Stimulated activated CD8-positive, alpha-beta memory T cell treated with anti-CD3 and anti-CD28 coated beads, Interleukin-15, amount 100 ng/mL, for 4 hours (primary cell): ENCODE measurements around the gene PLEK.
"Not testable (repeated sequence)": the region's sequence is repeated elsewhere in the genome, so short reads cannot be mapped to it uniquely, and the experiment has no call there.

ENCODE experiments used
- DNase-seq, 2 donors: peaks; one replicate each; pipeline ENCODE4 v3.0.0-alpha.2; 2020; ENCODE audit warnings: low read depth in 2 of 2

Gene PLEK

DNA sequence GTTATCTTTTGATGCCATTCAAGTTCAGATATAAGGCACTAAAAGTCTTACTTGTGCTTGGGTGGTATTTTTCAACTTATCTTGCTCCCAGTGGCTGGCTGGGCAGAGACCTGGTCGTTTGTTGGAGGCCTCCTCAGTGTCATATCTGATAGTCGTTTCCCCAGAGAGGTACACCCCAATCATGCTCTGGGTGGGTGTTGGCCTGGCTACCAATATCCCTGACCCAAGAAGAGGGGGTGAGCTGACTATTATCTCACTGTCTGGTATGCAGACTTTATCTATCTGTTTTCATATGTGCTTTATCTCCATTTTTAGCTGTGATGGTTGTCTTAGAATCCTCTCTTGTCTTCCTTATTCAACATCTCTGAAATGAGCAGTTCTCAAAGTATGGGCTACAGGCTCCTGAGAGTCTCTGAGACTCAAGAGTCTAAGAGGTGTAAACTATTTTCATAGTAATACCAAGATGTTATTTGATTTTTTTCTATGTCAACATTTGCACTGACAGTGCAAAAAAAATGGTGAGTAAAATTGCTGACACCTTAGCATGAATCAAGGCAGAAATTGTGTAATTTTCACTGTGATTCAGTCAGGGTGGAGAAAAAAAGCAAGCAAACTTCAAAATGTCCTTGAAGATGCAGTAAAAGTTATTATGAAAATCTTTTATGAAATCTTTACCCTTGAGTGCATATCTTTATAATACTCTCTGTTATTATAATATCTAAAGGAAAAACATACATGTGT, 12.3 kb upstream of the PLEK start:
- no peak for DNase-seq

DNA sequence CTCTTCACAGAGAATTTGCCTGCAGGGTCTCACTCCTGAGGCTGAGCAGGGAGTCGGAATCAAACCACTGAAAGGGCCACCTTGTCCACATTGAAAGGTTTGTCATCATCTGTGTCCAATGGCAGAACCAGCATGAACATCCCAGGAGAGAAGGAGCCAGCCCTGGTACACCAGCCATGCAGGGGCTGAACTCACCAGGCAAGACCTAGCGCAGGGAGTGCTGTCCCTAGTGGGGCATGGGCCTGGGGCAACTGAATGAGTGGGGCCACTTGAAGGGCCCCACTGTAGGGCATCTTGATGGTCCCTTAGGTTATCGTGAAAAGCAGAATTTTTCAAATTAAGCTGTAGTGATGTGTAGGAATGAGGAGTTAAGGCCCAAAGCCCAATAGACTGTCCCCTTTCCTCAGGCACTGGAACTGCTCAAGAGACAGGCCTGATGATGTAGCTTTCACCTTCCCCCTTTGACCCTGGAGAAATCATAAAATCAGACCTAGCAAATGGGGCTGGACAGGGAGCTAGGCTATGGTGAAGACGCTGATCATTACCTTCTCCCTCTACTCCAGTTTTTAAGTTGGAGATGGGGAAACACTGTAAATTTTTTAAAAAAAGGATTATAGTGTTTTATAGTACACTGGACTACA, 8.4 kb upstream of the PLEK start:
- DNase-seq: no peak

DNA sequence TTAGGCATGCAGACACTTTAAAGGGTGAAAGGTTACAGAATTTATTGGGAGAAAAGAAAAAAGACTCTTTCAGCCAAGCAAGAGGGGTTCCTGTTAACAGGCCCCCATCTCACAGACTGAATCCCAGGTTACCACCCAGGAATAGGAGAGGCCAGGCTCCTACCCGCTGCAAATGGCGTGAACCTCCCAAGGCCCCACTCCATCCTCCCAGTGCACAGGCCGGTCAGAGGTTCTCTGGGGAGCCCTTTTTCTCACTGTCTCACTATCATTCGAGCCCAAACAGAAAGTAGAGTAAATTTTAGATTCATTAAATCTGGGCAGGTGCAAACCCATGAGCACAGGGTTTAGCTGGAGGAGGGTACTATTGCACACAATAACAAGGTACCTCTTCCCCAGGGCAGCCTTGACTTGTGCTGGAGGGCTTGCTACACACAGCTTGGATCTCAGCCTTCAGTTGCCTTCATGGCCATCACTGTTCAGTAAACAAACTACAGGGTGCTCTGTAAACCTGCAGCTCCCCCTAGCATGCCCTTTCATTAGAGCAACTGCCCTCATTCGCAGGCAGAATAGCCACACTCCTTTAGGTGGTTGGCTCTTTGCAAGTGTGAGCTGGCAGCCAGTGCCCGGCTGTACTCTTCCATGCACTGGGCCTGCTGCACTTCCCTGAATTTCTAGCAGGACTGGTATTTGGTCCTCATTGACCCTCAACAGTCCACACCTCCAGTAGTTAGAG, 7.3 kb upstream of the PLEK start:
- no peak for DNase-seq

DNA sequence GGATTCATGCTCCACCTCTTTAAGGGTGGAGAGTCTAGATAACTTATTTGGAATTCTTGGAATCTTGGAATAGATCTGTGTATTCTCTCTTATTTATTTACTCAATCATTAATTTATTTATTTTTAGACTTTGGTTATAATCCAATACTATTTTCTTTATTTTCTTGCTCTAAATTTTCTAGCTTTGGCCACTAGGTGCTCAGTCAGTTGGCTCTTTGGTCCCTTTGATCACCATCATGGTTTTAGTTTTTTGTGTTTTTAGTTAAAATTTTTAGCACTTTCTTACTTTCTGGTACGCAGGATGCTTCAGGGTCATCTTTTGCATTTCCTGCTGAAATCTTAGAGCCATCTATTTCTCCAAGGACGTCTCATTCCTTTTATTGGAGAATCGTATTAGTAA, 5.2 kb upstream of the PLEK start:
- DNase-seq: no peak

DNA sequence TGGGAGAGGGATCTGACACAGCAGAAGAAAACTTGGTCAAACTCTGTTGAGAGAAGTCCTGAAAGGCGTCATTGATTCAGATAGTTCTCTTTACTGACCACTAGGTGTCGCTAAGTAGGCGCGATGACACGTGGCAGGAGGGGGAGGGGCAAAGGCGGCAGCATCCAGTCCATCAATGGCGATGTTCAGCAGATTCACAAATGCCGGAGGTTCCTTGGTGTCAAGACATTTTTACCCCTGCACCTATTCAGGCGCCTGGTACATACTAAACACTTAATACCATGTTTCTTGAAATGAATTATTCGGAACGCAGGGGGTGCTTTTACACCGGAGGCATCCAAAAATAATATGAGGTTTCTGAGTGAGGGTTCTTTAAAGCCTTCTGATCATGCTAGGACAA, 3.0 kb upstream of the PLEK start:
- peak; percentile 56 to 66 for DNase-seq

DNA sequence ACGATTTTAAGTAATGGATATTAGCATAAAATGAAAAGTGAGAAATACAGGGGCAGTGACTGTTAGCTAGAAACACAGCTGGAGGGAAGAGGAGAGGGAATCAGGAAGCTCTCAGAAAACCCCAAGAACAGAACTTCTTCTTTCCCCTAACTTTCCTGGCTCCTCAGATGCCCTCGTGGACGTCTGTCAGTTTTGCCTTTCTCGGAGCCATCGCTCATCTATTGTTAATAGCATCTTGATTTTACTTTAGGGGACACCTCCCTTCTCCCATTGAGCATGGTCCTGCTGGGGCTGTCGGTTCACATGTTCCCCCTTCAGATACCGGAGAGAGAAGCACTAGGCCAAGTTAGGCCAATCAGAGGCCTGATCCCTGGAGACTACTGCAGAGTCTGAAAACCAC, 2.3 kb upstream of the PLEK start:
- DNase-seq: no peak

DNA sequence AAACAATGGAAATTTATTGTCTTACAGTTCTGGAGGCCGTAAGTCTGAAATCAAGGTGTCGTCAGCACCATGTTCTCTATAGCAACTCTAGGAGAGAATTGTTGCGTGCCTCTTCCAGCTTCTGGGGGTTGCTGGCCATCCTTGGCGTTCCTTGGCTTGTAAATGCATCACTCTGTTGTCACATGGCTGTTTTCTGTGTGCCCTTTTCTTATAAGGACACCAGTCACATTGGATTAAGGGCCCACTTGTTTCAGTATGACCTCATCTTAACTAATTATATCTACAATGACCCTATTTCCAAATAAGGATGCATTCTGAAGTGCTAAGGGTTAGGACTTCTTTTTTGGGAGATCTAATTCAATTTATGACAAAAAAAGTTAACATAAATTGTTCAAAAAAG, 1.4 kb upstream of the PLEK start:
- DNase-seq: no peak

DNA sequence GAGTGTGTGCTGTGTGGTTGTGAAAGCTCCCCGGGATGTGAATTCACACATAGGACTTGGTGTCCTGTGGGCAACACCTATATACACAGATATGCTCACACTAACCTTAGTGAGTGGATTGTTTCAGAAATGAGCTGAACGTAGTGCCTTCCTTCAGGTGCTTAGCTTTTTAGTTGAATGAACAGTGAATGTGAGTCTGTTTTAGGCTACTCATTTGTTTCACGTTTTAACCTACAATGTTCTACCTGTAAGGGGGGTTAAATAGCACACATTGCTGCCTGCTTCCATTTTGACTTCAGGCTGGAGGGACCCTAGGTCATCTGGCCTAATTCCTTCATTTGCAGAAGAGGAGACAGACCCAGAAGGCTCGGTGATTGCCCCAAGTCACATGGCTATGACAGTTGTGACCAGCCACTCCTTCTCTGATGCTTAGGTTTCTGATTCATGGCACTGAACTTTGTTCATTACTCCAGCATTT, 1.0 kb downstream of the PLEK start:
- no peak for DNase-seq

DNA sequence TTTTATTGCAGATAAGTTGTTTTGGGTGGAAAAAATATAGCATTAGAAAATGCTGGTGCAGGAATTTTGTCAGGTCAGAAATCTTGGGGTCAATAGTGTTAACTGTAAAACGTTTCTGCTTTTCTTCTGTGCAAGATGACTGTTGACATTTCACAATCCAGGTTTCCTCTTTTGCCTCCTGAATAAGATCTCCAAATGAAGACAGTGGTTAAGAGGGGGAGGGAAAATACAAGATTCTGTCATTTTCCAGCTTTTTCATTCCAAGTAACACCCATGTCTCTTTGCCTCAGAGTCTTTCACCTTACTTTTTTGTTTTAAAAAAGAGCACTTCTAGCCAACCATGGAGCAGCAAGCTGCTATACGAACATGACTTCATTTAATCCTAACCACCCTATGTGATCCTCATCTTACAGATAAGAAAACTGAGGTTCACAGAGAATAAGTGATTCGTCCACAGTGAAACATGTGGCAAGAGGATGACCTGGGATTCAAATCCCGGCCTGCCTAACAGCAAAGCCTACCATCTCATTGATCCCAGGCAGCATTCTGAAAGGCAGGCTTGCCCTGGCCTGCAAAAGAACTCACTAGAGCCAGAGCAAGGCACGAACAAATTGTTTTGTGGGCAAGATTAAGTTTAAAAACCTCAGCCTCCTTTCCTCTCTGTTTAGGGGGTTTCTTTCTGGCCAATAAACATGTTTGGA, 3.0 kb downstream of the PLEK start:
- DNase-seq: no peak

DNA sequence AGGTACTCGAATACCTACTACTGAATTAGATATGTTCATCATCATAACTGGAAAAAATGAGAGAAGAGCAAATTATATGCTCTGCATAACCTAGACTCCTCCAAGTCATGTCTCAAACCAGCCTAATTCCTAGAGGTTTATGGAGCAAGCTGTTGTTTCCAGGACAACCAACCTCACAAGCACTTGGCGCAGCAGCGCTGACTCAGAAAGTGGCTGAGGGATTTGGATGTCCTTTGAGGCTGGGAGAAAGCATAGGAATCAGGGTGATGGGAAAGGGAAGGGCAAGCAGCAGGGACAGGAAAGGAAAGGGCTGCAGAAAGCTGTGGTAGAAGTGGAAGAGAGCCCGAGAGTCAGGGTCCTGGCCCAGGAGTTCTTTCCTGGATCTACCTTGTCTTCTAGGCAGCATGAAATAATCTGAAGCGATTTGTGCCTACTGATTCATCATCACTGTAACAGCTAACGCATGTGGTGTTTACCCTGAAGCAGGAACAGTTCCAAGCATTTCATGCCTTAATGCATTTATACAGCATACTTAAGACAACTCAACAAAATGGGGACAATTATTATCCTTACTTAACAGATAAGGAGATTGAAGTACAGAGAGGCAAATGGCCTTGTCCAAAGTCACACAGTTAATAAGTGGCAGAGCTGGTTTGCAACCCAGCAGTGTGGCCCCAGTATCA, 3.7 kb downstream of the PLEK start:
- DNase-seq: no peak

DNA sequence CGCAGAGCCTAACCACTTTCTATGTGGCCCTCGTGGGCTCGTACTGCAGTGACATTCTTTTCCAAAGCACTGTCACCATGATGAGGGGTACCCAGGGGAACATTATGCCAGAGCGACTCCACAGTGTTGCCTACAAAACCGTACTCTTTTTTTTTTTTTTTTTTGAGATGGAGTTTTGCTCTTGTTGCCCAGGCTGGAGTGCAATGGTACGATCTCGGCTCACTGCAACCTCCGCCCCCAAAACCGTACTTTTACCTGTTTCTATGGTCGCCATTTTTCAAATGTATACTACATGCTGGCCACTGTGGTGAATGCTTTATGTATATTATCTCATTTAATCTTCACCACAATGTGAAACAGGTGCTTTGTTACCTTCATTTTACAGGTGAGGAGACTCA, 4.3 kb downstream of the PLEK start:
- no peak for DNase-seq

DNA sequence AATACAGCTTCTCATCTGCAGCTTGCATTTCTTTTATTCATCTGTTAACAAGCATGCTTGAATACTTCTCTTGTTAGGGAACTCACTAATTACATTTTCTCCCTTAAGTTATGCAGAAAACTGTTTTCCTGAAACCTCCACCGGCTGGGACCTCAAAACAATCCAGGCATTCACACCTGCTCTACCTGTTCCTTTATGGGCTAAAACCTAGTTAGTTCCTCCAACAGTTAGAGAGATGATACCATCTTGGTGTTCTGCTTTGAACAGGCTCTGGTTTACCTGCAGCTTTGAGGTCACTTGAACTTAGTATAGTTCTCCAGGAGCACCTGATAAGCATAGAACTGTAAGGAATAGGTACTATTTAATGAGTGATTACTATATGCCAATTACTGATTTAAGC, 6.1 kb downstream of the PLEK start:
- DNase-seq: no peak

DNA sequence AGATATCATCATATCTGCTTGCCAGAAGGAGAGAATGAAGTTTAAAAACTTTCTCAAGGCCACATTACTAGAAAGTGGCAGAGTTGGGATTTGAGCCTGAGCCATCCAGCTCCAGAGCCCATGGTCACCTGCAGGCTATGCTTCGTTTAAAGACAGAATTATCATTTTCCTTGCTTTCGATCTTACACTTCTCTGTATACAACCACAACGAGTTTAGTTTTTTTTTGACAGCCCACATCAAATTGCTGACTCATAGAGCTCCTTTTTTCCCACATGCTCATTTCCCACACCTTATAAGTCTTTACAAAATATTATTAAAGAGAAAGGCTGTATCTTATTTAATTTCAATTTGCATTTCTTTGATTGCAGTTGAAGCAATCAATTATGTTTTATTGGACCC, 6.5 kb downstream of the PLEK start:
- DNase-seq: no peak

DNA sequence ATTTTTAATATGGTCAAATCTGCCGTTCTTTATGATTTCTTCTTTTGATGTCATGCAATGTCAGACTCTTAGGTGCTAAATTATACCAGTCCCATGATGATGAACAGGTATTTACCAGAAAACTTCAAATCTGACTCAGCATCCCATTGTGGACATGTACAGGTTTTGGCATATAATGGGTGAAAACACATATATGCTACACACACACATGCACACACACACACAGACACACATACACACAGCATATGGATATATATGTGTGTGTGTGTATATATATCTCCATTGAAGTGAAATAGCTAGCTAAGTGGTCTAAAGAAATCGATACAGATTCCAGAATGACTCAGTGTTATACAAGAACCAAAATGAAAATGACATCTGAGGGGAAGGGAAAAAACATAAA, 7.4 kb downstream of the PLEK start:
- DNase-seq: no peak

DNA sequence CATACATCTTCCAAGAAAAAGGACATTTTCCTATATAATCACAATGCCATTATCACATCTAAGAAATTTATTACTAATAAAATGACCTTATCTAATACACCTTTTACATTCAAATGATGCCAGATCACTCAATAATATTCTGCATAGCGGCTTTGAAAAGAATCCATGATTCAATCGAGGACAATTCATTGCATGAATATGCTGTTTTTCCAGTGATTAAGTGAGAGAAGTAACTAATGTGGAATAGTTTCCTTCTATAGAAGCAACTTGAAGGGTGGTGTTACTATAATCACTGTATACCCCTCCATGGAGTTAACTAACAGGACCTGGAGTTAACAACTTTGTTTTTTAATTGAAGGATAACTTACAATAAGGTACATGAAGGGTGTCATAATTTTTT, 9.1 kb downstream of the PLEK start:
- no peak for DNase-seq

DNA sequence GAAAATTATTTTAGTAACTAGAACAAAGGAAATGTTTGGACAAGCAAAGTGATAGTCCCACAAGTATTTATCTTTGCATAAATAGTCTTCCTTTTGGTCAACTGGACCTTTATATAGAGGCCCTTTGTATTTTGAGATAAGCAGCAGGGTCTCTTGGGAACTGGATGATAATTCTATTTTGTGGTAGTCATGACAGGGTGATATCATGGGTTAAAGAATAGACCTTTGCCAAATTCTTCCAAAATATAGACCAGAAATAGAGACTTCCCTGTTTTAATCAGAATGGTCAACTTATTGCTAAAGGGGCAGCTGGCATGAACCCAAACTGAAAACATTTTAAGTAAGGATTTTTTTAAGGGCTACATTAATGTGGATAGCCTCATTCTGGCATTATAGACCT, 10.5 kb downstream of the PLEK start:
- no peak for DNase-seq

DNA sequence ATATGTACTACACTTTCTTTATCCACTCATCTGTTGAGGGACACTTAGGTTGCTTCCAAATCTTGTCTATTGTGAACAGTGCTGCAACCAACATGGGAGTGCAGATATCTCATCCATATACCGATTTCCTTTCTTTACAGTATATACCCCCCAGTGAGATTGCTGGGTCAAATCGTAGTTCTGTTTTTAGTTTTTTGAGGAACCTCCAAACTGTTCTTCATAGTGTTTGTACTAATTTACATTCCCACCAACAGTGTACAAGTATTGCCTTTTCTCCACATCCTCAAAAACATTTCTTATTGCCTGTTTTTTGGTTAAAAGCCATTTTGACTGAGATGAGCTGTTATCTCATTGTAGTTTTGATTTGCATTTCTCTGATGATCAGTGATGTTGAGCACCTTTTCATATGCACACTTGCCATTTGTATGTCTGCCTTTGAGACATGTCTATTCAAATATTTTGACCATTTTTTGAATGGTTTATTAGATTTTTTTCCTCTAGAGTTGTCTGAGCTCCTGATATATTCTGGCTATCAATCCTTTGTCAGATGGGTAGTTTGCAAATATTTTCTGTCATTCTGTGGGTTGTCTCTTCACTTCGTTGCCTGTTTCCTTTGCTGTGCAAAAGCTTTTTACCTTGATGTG, 12.2 kb downstream of the PLEK start:
- no peak for DNase-seq

DNA sequence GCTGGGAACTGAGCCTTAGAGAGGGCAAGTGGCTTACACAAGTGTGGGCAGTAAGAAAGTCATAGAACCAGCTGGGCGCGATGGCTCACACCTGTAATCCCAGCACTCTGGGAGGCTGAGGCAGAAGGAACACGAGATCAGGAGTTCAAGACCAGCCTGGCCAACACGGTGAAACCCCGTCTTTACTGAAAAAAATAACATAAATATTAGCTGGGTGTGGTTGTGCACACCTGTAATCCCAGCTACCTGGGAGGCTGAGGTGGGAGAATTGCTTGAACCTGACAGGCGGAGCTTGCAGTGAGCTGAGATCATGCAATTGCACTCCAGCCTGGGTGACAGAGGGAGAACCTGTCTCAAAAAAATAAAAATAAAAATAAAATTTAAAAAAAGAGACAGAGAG, 13.7 kb downstream of the PLEK start:
- not testable (repeated sequence) for DNase-seq

DNA sequence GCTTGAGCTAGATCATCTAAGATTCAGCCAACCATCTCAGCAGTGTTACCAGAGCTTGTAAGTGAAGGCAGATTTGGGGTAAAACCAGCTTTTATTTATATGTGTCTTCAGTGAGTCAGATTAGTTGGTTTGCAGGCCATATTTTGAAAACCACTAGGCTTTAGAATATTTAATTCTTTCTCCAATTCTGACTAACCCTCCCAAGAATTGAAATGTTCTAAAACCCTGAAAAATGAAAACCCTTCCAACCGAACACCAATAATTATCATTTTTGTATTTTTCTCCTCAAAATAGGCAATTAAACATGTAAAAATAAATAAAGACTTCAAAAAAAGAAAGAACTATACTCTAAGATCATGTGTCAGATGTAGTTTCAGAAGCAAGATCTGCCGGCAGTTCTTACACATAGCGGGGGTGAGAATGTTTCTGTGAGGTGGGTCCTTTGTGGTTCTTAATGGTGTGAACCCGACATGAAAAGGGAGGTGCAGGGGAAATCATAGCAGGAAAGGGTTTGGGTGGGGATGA, 14.2 kb downstream of the PLEK start:
- peak in 1 of 2 donors; percentile 24 for DNase-seq

DNA sequence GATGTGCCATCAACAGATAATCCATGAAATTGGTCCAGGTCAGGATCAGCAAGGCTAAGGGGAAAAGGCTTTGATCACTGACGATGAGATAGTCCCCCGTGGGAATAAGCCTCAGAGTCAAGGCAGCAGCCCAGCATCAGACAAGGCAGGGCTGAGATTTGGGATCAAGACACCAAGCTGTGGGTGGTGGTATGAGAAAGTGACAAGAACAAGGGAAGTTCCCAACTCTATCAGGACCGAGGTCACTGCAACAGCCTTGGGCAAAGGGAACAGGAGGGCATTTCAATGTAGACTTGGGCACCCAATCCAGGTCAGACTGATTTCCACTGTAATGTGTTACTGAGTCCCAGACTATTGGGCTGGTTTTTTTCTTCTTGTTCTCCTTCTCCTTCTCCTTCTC, 18.7 kb downstream of the PLEK start:
- no peak for DNase-seq

DNA sequence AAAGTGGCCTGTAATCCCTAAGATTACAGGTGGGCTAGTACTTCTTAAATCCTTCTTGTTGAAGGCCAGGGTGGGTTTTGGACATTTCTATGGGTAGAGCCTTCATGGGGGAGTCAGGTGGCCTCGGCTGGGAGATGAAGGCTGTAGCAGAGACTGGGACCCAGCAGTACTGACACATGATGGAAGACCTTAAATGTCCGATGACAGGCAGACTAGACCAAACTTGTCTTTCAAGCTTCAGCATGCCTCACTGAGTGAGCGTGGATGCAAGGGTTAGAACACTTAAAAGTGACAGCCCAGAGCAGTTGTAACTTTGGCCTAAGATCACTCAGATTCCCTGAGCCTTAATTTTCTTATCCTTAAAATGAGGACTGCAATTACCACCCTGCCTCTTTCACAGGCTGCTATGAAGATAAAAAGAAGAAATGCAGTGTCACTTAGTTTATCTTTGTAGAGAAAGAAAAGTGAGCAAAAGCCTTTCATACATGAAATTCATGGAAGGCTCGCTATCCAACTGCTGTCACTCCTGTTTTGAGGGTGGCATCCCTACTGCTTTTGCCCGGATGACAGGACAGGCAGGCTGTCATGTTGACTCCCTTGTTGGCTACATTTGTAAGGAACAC, 19.5 kb downstream of the PLEK start:
- no peak for DNase-seq
